Nephron (organoid): ENCODE results near the gene NFIC.
A peak's percentile ranks its signal among the peaks of the same experiment; 100 is the strongest.
"Not testable (repeated sequence)": the region's sequence is repeated elsewhere in the genome, so short reads cannot be mapped to it uniquely, and the experiment has no call there.

Experiments
- H3K27ac Mint-ChIP-seq, 3 experiments: 2 replicates each; pipeline ENCODE4 v1.8.0; 2020; ENCODE audit warnings: mixed read lengths in 3 of 3, mild to moderate bottlenecking in 2 of 3, moderate library complexity in 1 of 3
- H3K27me3 Mint-ChIP-seq: 2 replicates; pipeline ENCODE4 v1.8.0; 2021; ENCODE audit warnings: low read depth, mild to moderate bottlenecking, moderate library complexity, mixed read lengths
- H3K36me3 Mint-ChIP-seq: 2 replicates; pipeline ENCODE4 v1.8.0; 2020; ENCODE audit warnings: low read depth, mixed read lengths
- H3K4me1 Mint-ChIP-seq: 2 replicates; pipeline ENCODE4 v1.8.0; 2020; ENCODE audit warnings: mixed read lengths
- H3K4me3 Mint-ChIP-seq, 3 experiments: 2 replicates each; pipeline ENCODE4 v1.8.0; 2020; ENCODE audit warnings: mild to moderate bottlenecking in 3 of 3, mixed read lengths in 3 of 3, moderate library complexity in 2 of 3
- H3K9me3 Mint-ChIP-seq: 2 replicates; pipeline ENCODE4 v1.8.0; 2020; ENCODE audit warnings: mixed read lengths
- CTCF ChIP-seq, 3 experiments: fragments of 200-600 bp; sonication (generic); IDR thresholded peaks; one replicate each; pipeline ENCODE4 v1.5.0; 2021; ENCODE audit warnings: antibody characterized with exemption in 3 of 3; ENCODE audit not compliant: unreplicated experiment in 3 of 3

The NFIC gene

DNA sequence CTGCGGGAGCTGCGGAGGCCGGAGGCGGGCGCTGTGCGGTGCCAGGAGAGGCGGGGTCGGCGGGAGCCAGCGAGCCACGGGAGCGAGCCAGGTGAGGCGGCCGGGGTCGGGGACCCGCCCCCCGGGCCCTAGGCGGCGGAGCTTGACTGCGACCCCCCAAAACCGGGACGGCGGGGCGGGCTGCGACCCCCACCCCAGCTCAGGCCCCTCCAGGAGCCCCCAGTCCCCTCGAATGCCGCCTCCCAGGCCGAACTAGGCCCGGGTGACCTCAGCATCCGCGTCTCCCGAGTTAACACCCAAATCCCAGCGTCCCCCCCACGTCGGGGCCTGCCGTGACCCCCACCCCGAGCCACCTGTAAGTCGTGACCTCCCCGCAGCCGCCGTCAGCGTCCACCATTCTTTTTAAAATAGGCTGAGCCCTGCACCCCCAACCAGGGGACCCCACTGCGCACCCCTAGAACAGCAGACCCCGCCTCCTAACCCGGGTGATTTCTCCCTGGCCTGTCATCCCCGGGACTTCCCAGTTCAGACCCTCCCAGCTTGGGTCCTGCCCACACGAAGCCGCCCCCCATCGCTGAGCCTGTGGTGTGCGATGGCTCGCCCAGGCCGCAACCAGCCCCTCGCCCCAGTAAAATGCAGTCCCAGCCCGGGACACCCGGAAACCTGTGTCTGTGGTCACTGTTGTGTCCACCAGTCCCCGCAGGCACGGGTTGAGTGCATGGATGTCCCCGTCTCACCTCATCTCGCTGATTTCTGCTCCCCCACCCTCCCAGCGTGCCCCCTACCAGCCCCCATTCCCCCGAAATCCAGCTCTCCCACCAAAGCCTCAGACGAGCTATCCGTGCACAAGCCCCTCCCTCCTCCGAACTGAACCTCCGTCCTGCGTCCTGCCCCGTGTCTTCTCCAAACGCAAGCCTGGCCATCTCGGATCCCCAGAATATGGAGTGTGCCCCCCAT, 140.3 kb downstream of the NFIC start:
- H3K4me1 Mint-ChIP-seq, result peaks cover 26% of the 10 kb centered on the region
- no peak for TF ChIP-seq CTCF (IDR thresholded peaks at IDR 0.05; ENCODE audit: unreplicated experiment in 3 of 3)
- no peaks in the 10 kb centered on the region for H3K27me3 Mint-ChIP-seq
- H3K4me3 Mint-ChIP-seq, result peak overlapping the region; percentile 93 to 96 (median 93)
- peak overlapping the region; percentile 50 to 87 (median 86) for H3K27ac Mint-ChIP-seq
- no peaks in the 10 kb centered on the region for H3K9me3 Mint-ChIP-seq
- H3K36me3 Mint-ChIP-seq, result peaks cover 17% of the 10 kb centered on the region

GRCh38 chr19:3507371-3508120, 141.2 kb downstream of the NFIC start:
- Mint-ChIP-seq H3K4me1 (peaks cover 26% of the 10 kb centered on the region), H3K27me3 (no peaks in the 10 kb centered on the region), H3K27ac (peak overlapping the region; percentile 50 to 87 (median 86)), H3K36me3 (peaks cover 17% of the 10 kb centered on the region), H3K9me3 (no peaks in the 10 kb centered on the region), H3K4me3 (peak overlapping the region; percentile 93 to 96 (median 93))
- TF ChIP-seq CTCF (IDR thresholded peaks at IDR 0.05; ENCODE audit: unreplicated experiment in 3 of 3), result no peak

DNA sequence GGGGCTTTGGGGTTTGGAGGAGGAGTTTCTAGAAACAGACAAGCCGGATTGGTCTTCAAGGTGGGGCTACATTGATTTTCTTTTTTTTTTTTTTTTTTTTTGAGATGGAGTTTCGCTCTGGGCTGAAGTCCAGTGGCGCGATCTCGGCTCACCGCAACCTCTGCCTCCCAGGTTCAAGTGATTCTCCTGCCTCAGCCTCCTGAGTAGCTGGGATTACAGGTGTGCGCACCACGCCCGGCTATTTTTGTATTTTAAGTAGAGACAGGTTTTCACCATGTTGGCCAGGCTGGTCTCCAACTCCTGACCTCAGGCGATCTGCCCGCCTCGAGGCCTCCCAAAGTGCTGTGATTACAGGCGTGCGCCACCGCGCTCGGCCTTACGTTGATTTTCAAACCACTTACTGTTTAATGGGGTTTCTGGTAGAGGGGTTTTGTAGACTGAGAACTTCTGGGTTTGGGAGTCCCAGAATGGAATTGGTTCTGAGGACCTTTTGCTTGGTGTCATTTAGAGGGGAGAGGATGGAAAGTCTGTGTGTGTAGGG, 141.8 kb downstream of the NFIC start:
- H3K27me3 Mint-ChIP-seq, H3K9me3 Mint-ChIP-seq: not testable (repeated sequence)
- H3K4me3 Mint-ChIP-seq, result peak overlapping the region; percentile 93 to 96 (median 93)
- peaks cover 17% of the 10 kb centered on the region for H3K36me3 Mint-ChIP-seq
- H3K27ac Mint-ChIP-seq, result peak overlapping the region in 1 of 3 experiments; percentile 20
- peaks cover 26% of the 10 kb centered on the region for H3K4me1 Mint-ChIP-seq

- peaks cover 17% of the 10 kb centered on the region for H3K36me3 Mint-ChIP-seq
- H3K9me3 Mint-ChIP-seq, result no peaks in the 10 kb centered on the region
- TF ChIP-seq CTCF (IDR thresholded peaks at IDR 0.05; ENCODE audit: unreplicated experiment in 3 of 3), result no peak
- H3K4me3 Mint-ChIP-seq, result peak overlapping the region; percentile 75 to 93 (median 81)
- H3K27me3 Mint-ChIP-seq, result no peaks in the 10 kb centered on the region
- peaks cover 30% of the 10 kb centered on the region for H3K4me1 Mint-ChIP-seq
- peak overlapping the region in 2 of 3 experiments; percentile 12 to 42 for H3K27ac Mint-ChIP-seq
These were observed 142.6 kb downstream of the NFIC start for GRCh38 chr19:3508771-3509535.

DNA sequence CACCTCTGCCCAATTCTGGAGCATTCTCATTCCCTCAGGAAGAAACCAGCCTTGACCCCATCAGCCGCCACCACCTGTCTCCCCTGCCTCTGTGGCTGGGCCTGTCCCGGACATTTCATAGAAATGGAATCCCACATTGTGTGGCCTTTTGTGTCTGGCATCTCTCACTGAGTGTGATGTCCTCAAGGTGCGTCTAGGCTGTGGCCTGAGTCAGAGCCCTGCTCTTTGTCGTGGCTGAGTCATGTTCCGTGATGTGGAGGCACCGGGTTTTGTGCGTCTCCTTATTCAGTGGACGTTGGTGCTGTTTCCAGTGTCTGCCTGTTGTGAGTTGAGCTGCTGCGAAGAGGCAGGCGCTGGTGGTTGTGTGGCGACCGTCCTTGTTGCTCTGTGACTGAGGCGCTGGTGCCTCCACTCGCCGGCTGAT, 143.2 kb downstream of the NFIC start:
- Mint-ChIP-seq H3K9me3 (no peaks in the 10 kb centered on the region), H3K4me1 (peaks cover 34% of the 10 kb centered on the region), H3K27ac (peak overlapping the region in 2 of 3 experiments; percentile 12 to 42), H3K27me3 (no peaks in the 10 kb centered on the region), H3K4me3 (peak overlapping the region; percentile 75 to 93 (median 81)), H3K36me3 (peaks cover 17% of the 10 kb centered on the region)
- TF ChIP-seq CTCF (IDR thresholded peaks at IDR 0.05; ENCODE audit: unreplicated experiment in 3 of 3), result no peak
